ENCODE results near the gene MBD6. TPM values are rescaled to one million over a fixed set of nuclear protein-coding genes. Genes with fewer than 3 reads are reported as not detected.

MBD6 gene
- polyA plus RNA-seq, 2 donors: 14.7 to 35.0 TPM

Other genes starting within 250 kb of the MBD6 start
- 10 to 100 TPM; 10.4 to 12.4 TPM for gene R3HDM2, start 91.8 kb upstream of the MBD6 start, polyA plus RNA-seq
- under 1 TPM in 1 of 2 donors, not detected in 1; 0.01 TPM for gene INHBC, start 88.0 kb upstream of the MBD6 start, polyA plus RNA-seq
- under 1 TPM in 1 of 2 donors, not detected in 1; 0.01 TPM for gene INHBE, start 67.5 kb upstream of the MBD6 start, polyA plus RNA-seq
- gene GLI1, start 63.0 kb upstream of the MBD6 start, polyA plus RNA-seq: under 1 TPM; 0.16 to 0.28 TPM
- 1 to 10 TPM; 4.3 to 9.2 TPM for gene ARHGAP9, start 43.0 kb upstream of the MBD6 start, polyA plus RNA-seq
- gene MARS1, start 34.8 kb upstream of the MBD6 start, polyA plus RNA-seq: 100 to 1,000 TPM in 1 of 2 donors, 10 to 100 TPM in 1; 74.4 to 106 TPM
- 10 to 100 TPM; 19.8 to 30.7 TPM for gene DDIT3, start 2.3 kb upstream of the MBD6 start, polyA plus RNA-seq
- gene DCTN2, start 24.4 kb downstream of the MBD6 start, polyA plus RNA-seq: 100 to 1,000 TPM in 1 of 2 donors, 10 to 100 TPM in 1; 77.4 to 159 TPM
- under 1 TPM; 0.12 to 0.24 TPM for gene KIF5A, start 27.2 kb downstream of the MBD6 start, polyA plus RNA-seq
- gene PIP4K2C, start 68.4 kb downstream of the MBD6 start, polyA plus RNA-seq: 10 to 100 TPM in 1 of 2 donors, 1 to 10 TPM in 1; 9.4 to 20.3 TPM
- 10 to 100 TPM; 11.6 to 16.7 TPM for gene DTX3, start 82.0 kb downstream of the MBD6 start, polyA plus RNA-seq
- gene ARHGEF25, start 88.6 kb downstream of the MBD6 start, polyA plus RNA-seq: 10 to 100 TPM; 18.4 to 20.8 TPM
- gene B4GALNT1, start 110.4 kb downstream of the MBD6 start, polyA plus RNA-seq: under 1 TPM; 0.10 to 0.18 TPM
- gene OS9, start 171.3 kb downstream of the MBD6 start, polyA plus RNA-seq: 100 to 1,000 TPM; 106 to 120 TPM
- gene AGAP2, start 215.9 kb downstream of the MBD6 start, polyA plus RNA-seq: under 1 TPM; 0.61 to 0.94 TPM
- gene TSPAN31, start 222.2 kb downstream of the MBD6 start, polyA plus RNA-seq: 10 to 100 TPM; 16.3 to 19.8 TPM
- gene CDK4, start 229.5 kb downstream of the MBD6 start, polyA plus RNA-seq: 10 to 100 TPM; 22.1 to 52.6 TPM
- 10 to 100 TPM in 1 of 2 donors, 1 to 10 TPM in 1; 8.0 to 10.9 TPM for gene MARCHF9, start 232.3 kb downstream of the MBD6 start, polyA plus RNA-seq
- under 1 TPM; 0.64 to 0.96 TPM for gene CYP27B1, start 244.3 kb downstream of the MBD6 start, polyA plus RNA-seq
- 10 to 100 TPM; 18.8 to 19.3 TPM for gene METTL1, start 249.3 kb downstream of the MBD6 start, polyA plus RNA-seq
- gene EEF1AKMT3, start 249.8 kb downstream of the MBD6 start, polyA plus RNA-seq: 1 to 10 TPM; 1.1 to 2.4 TPM